K562 (cell line): ENCODE data around the gene MICAL2. TPM values are rescaled to one million over a fixed set of nuclear protein-coding genes. Genes with fewer than 3 reads are reported as not detected.
A peak's percentile ranks its signal among the peaks of the same experiment; 100 is the strongest.

Experiments
- ATAC-seq: fragments of 200-7000 bp; cut with Tn5 transposase; 3 replicates; pipeline ENCODE4 v1.9.1; 2020; ENCODE audit warnings: moderate library complexity
- BruUV-seq: library from RNA; stranded (reverse); fragments of 400-500 nt; replicated peaks from 2 replicates; lab custom pipeline; 2021; lab: Mats Ljungman, UMichigan
- CTCF ChIA-PET: fragments of 300-600 bp; formaldehyde crosslinking; extraction: SDS; loops from one replicate; lab custom pipeline; 2021; ENCODE audit warnings: low intra/inter-chr PET ratio; lab: Yijun Ruan, JAX
- POLR2A ChIA-PET: fragments of 300-600, 350-650 bp; sonication (Branson Sonifier 250); formaldehyde crosslinking; extraction: SDS; loops from one replicate; lab custom pipeline; 2021; ENCODE audit warnings: antibody characterized with exemption, inconsistent platforms; lab: Yijun Ruan, JAX
- DNase-seq, 4 experiments: peaks; one replicate each; pipeline versions ENCODE4 v3.0.0 to v3.0.0-alpha.2; 2011 to 2018; ENCODE audit warnings: low spot score in 3 of 4, mixed read lengths in 3 of 4; ENCODE audit errors: extremely low read depth in 1 of 4
- FAIRE-seq: peaks from 2 replicates; lab custom pipeline; 2011; peaks lifted over from hg19 to GRCh38; lab: Jason Lieb, UNC
- H2AFZ ChIP-seq: 2 replicates; pipeline ENCODE4 v1.6.0; 2011; ENCODE audit warnings: low read depth, low read length, control low read depth, inconsistent platforms
- H3K27ac ChIP-seq: fragments of 200-600 bp; 3 replicates; pipeline ENCODE4 v1.8.0; 2011; ENCODE audit warnings: low read depth, mild to moderate bottlenecking, control low read depth, inconsistent platforms, low read length, moderate library complexity, mixed read lengths; ENCODE audit errors: extremely low read depth
- H3K27me3 ChIP-seq, 2 experiments: fragments of 300-600 bp in 1 of 2; 2 replicates in 1 of 2; 3 replicates in 1 of 2; pipeline versions ENCODE4 v1.6.0 to v1.8.0; 2011; ENCODE audit warnings: inconsistent platforms in 2 of 2, low read length in 2 of 2, mild to moderate bottlenecking in 1 of 2, mixed read lengths in 1 of 2, moderate library complexity in 1 of 2; ENCODE audit not compliant: control insufficient read depth in 2 of 2, insufficient read depth in 2 of 2
- H3K36me3 ChIP-seq: fragments of 300-600 bp; 3 replicates; pipeline ENCODE4 v1.8.0; 2011; ENCODE audit warnings: mild to moderate bottlenecking, low read length, inconsistent platforms; ENCODE audit not compliant: control insufficient read depth, insufficient read depth
- H3K4me1 ChIP-seq, 2 experiments: fragments of 200-600 bp in 1 of 2; replicated peaks in 1 of 2; 2 replicates in 1 of 2; 3 replicates in 1 of 2; pipeline versions ENCODE4 v1.5.1 to v1.8.0; 2011; ENCODE audit warnings: inconsistent platforms in 2 of 2, low read length in 2 of 2, mild to moderate bottlenecking in 1 of 2, mixed read lengths in 1 of 2, moderate library complexity in 1 of 2; ENCODE audit not compliant: control insufficient read depth in 2 of 2, insufficient read depth in 2 of 2
- H3K4me2 ChIP-seq: 2 replicates; pipeline ENCODE4 v1.6.1; 2011; ENCODE audit warnings: low read length, control low read depth, inconsistent platforms, mixed read lengths; ENCODE audit not compliant: insufficient read depth
- H3K4me3 ChIP-seq: fragments of 200-600 bp; sonication (generic), shearing (Covaris generic); 2 replicates; pipeline ENCODE4 v1.5.1; 2016; ENCODE audit warnings: control low read depth, inconsistent platforms
- H3K79me2 ChIP-seq: fragments of 200-600 bp; 3 replicates; pipeline ENCODE4 v1.8.0; 2011; ENCODE audit warnings: low read length, inconsistent platforms; ENCODE audit not compliant: control insufficient read depth, insufficient read depth
- H3K9ac ChIP-seq, 2 experiments: 2 replicates each; pipeline versions ENCODE4 v1.6.0 to v1.6.1; 2011; ENCODE audit warnings: low read depth in 2 of 2, low read length in 2 of 2, control low read depth in 1 of 2, inconsistent platforms in 1 of 2, mild to moderate bottlenecking in 1 of 2, mixed read lengths in 1 of 2; ENCODE audit not compliant: insufficient read depth in 1 of 2
- H3K9me1 ChIP-seq: one replicate; pipeline ENCODE4 v1.6.0; 2011; ENCODE audit warnings: inconsistent platforms, mild to moderate bottlenecking, low read length, moderate library complexity; ENCODE audit not compliant: control insufficient read depth, insufficient read depth
- H3K9me3 ChIP-seq: replicated peaks from 2 replicates; pipeline ENCODE4 v1.5.1; 2011; ENCODE audit warnings: low read depth, low read length, inconsistent platforms; ENCODE audit not compliant: control insufficient read depth, insufficient read depth
- H4K20me1 ChIP-seq: replicated peaks from 2 replicates; pipeline ENCODE4 v1.6.1; 2011; ENCODE audit warnings: low read length, inconsistent platforms, mixed read lengths; ENCODE audit not compliant: control insufficient read depth, insufficient read depth
- ATF4 ChIP-seq: fragments of 450-650 bp; formaldehyde crosslinking; IDR thresholded peaks from 2 replicates; pipeline ENCODE4 v1.4.0; 2022; ENCODE audit warnings: mild to moderate bottlenecking, moderate library complexity
- GABPB1 ChIP-seq: sonication (generic); formaldehyde crosslinking; IDR thresholded peaks from 2 replicates; pipeline ENCODE4 v1.8.0; 2022; ENCODE audit warnings: mild to moderate bottlenecking, missing genetic modification reagents
- HINFP ChIP-seq: fragments of 450-650 bp; conservative IDR thresholded peaks from 2 replicates; pipeline ENCODE4 v1.6.1; 2016; ENCODE audit warnings: missing genetic modification characterization, low read depth, mild to moderate bottlenecking, control low read depth, missing compliant biosample characterization
- JUN ChIP-seq, 2 experiments: sonication (generic) in 1 of 2; formaldehyde crosslinking in 1 of 2; IDR thresholded peaks; 2 replicates each; pipeline versions ENCODE4 v1.6.1 to v1.8.0; 2012 to 2022; ENCODE audit warnings: borderline replicate concordance in 2 of 2, mild to moderate bottlenecking in 2 of 2, improper control_type of control experiment in 1 of 2, low read depth in 1 of 2, low read length in 1 of 2, missing genetic modification reagents in 1 of 2
- NKRF ChIP-seq: fragments of 450-650 bp; IDR thresholded peaks from 2 replicates; pipeline ENCODE4 v1.6.1; 2016; ENCODE audit warnings: borderline replicate concordance
- RBFOX2 ChIP-seq: fragments of 200-400 bp; formaldehyde crosslinking; IDR thresholded peaks from 2 replicates; pipeline ENCODE4 v1.6.1; 2017; ENCODE audit warnings: low read depth, mild to moderate bottlenecking, low read length, moderate library complexity
- SAP30 ChIP-seq: fragments of 200-600 bp; sonication (generic); IDR thresholded peaks from 2 replicates; pipeline ENCODE4 v1.6.1; 2012; ENCODE audit warnings: borderline replicate concordance, low read depth, mild to moderate bottlenecking, moderate library complexity, low read length, control low read depth, inconsistent platforms; ENCODE audit not compliant: insufficient read depth, poor library complexity, severe bottlenecking
- TEAD1 ChIP-seq, 2 experiments: fragments of 450-650 bp in 1 of 2; sonication (generic) in 1 of 2; formaldehyde crosslinking; IDR thresholded peaks; 2 replicates each; pipeline versions ENCODE4 v1.4.0 to v1.8.0; 2020 to 2022; ENCODE audit warnings: mild to moderate bottlenecking in 2 of 2, missing genetic modification reagents in 1 of 2
- USF1 ChIP-seq: sonication (generic); formaldehyde crosslinking; IDR thresholded peaks from 2 replicates; pipeline ENCODE4 v1.9.0; 2022; ENCODE audit warnings: mild to moderate bottlenecking, missing genetic modification reagents
- ZFX ChIP-seq: sonication (generic); formaldehyde crosslinking; IDR thresholded peaks from 2 replicates; pipeline ENCODE4 v1.8.0; 2022; ENCODE audit warnings: mild to moderate bottlenecking, missing genetic modification reagents, moderate library complexity
- WGBS: fragments of 100-300 bp; shearing (Covaris generic); methylation state at CpG from one replicate; pipeline ENCODE4 v1.1.6; 2016; ENCODE audit warnings: low coverage, mixed read lengths; ENCODE audit not compliant: insufficient coverage; ENCODE audit errors: missing lambda C conversion rate; 5-methylcytosine and 5-hydroxymethylcytosine counted together
- in situ Hi-C: fragments of 300-500 bp; cut with MboI; formaldehyde crosslinking; loops from 4 replicates; pipeline ENCODE4 v1.15.0; 2018; ENCODE audit warnings: inconsistent platforms, mixed read lengths
- intact Hi-C: fragments of 100-400 bp; cut with micrococcal nuclease; formaldehyde crosslinking; loops from 2 replicates; pipeline ENCODE4 v1.14.2; 2022
- polyA plus RNA-seq, 8 experiments: library from polyadenylated mRNA; depleted of rRNA in 4 of 8; stranded (reverse) in 5 of 8; unstranded in 3 of 8; fragments of >200 nt; fragmentation: Nextera tagmentation in 2 of 8; fragmentation: Illumina TruSeq in 1 of 8; extraction: Ambion mirVana in 2 of 8; extraction: Trizol in 1 of 8; gene quantifications; 2 replicates each; pipeline versions ENCODE4 v1.2.1 to v1.2.3, GENCODE V29; 2011 to 2014; ENCODE audit warnings: inconsistent platforms in 1 of 8, missing spikeins in 1 of 8
- total RNA-seq, 7 experiments: library from RNA; depleted of rRNA in 6 of 7; stranded (reverse); fragments of >200 nt in 6 of 7; fragmentation: Illumina TruSeq in 2 of 7; extraction: Trizol in 2 of 7; gene quantifications; 2 replicates each; pipeline versions ENCODE4 v1.2.1 to v1.2.3, GENCODE V29; 2011 to 2021; ENCODE audit warnings: low replicate concordance in 1 of 7

Gene MICAL2
- total and polyA plus RNA-seq, 9 of the 15 experiments (the other 6 are each of a cell fraction or from before 2014, with no cell fraction given) = 4.7 to 64.2 (median 33.6) TPM

- TF ChIP-seq HINFP (tag) = no peak
- TF ChIP-seq, all 486 proteins: peak for 15
These were observed 696 bp upstream of the MICAL2 start (continued) for GRCh38 chr11:12109591-12110196.

- Histone ChIP-seq H3K27ac (peak overlapping the region; percentile 43; the same call in 2 of the 3 replicates), H3K4me3 (peak overlapping the region; percentile 53), H3K79me2 (peaks cover 40% of the 10 kb centered on the region), H3K36me3 (peaks cover 3% of the 10 kb centered on the region; the same call in 1 of the 3 replicates), H3K9ac (peak overlapping the region; percentile 65 to 90), H3K9me1 (no peaks in the 10 kb centered on the region), H3K4me1 (peaks cover 47 to 49% of the 10 kb centered on the region in 2 experiments), H3K4me2 (peak overlapping the region; percentile 85), H4K20me1 (no peaks in the 10 kb centered on the region), H2AFZ (peak overlapping the region; percentile 63), H3K9me3 (no peaks in the 10 kb centered on the region), H3K27me3 (no peaks in the 10 kb centered on the region)
- no TSS peak for BruUV-seq
- DNase-seq = peak in 1 of 4 experiments; percentile 53
- ChIA-PET CTCF (no interaction called here), POLR2A (interaction anchor here (1.0 to 2.9 kb wide), 4 partner anchors 9 to 14 kb away, joined by 3 to 11 read pairs (median 4); no protein-coding TSS in a partner anchor)
- peak; percentile 24 for ATAC-seq
- no peak for FAIRE-seq
- 10% methylated on average over 45 of the region's 67 CpGs for WGBS
- in situ Hi-C loops = no loop called here
- intact Hi-C loops = no loop called here
- TF ChIP-seq TEAD1 (CRISPR knock-in tag; IDR thresholded peaks at IDR 0.05) = peak in 1 of 2 experiments; percentile 67; a peak in 1 of 4 replicates
- peak; percentile 60 for TF ChIP-seq RBFOX2
- peak; percentile 38; the same call in 1 of the 2 replicates for TF ChIP-seq ZFX (CRISPR knock-in tag)
- TF ChIP-seq USF1 (CRISPR knock-in tag) = 0 out of 2 replicates have a peak, but pooled peaks have one; percentile 16
- no peak for TF ChIP-seq JUN (IDR thresholded peaks at IDR 0.05; ENCODE audit: borderline replicate concordance, low read depth, low read length)
- 0 out of 2 replicates have a peak, but pooled peaks have one; percentile 28 for TF ChIP-seq JUN (CRISPR knock-in tag; IDR thresholded peaks at IDR 0.05; ENCODE audit: borderline replicate concordance)
- TF ChIP-seq SAP30 = peak; percentile 76
- TF ChIP-seq GABPB1 (CRISPR knock-in tag) = 0 out of 2 replicates have a peak, but pooled peaks have one; percentile 20
- TF ChIP-seq ATF4 (CRISPR knock-in tag) = no peak
- 0 out of 2 replicates have a peak, but pooled peaks have one; percentile 46 for TF ChIP-seq NKRF
These were observed 541 bp downstream of the MICAL2 start for GRCh38 chr11:12110714-12111548.
